ENCODE data around the gene TMEM18.

Gene TMEM18

GRCh38 chr2:621303-622099, 55.7 kb downstream of the TMEM18 start:
- DNase-seq (ENCODE audit: low read depth in 2 of 2, low spot score in 1 of 2): no peak

DNA sequence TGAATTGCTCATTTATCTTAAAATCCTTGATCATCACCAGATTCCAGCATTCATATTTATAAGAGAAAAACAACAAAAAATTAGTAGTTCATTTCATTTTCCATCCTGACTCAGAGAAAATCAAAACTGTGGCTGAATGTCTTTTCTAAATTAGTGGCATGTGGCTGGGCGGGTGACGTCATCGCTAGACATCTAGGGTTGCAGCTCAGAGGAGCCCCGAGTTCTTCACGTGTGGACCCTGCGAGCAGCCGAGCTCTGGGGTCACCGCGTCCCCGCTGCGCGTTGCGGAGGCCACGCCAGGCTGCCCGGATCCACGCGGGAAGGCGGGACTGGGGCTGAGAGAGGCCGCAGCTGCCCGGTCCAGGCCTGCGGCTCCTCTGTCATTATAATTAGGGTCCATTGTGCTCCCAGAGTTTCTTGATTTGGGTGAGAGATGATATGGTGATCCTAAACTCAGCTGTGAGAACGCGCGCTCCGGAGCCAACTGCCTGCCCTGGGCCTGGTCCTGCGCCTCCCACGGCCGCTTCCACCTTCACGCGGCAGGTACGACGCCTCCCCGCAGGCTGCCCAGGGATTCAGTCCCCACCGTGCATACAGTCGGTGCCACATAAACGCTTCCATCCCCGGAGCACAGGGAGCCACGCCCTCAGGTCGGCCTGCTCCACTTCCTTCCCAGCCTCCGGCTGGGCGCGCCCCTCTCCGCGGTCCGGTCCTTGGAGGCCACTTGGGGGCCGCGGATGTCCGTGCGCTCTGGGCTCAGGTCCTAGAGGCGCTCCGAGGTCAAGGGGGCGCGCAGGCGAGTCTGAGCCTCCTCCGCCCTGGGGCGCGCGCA, 56.5 kb downstream of the TMEM18 start:
- DNase-seq (ENCODE audit: low read depth in 2 of 2, low spot score in 1 of 2): no peak

GRCh38 chr2:620004-620403, 57.2 kb downstream of the TMEM18 start:
- no peak for DNase-seq (ENCODE audit: low read depth in 2 of 2, low spot score in 1 of 2)

DNA sequence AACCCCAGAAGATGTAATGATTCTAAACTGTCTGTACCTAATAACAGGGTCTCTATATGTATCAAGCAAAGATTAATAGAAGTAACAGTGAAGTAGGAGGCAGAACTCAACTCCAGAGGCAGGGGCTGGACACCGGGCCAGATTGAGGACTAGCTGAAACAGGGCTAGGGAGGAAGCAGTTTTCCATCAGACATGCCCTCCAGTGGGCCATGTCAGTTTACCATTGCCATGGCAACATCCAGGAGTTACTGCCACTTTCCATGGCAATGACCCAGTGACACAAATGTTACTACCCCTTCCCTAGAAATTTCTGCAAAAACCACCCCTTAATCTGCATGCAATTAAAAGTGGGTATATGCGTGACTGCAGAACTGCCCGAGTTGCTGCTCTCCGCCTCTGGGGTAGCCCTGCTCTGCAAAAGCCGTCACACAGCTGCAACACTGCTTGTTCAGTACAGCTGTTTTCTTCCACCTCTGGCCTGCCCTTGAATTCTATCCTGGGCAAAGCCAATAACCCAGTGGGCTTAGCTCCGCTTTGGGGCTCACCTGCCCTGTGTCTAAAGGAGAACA, 58.7 kb downstream of the TMEM18 start:
- DNase-seq (ENCODE audit: low read depth in 2 of 2, low spot score in 1 of 2): no peak

DNA sequence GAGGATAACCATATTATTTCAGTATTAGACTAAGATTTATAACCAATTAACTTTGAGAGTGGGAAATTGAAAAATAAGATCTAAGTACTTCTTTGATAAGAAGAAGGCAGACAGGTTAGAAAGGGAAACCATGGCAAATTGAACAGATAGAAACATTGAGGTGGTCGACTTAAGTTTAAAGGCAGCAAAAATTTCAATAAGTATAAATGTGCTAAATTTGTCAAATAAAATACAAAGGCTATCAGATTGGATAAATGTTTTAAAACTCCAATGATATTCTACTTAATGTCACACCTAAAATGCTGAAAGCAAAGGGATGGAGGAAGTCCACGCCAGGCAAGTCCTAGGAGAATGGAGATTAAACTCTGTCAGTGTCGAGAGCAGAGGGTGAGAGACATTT, 59.2 kb downstream of the TMEM18 start:
- DNase-seq (ENCODE audit: low read depth in 2 of 2, low spot score in 1 of 2): no peak
